Measurements from ENCODE around the gene ADAMTS7. TPM values are rescaled to one million over a fixed set of nuclear protein-coding genes. Genes with fewer than 3 reads are reported as not detected.

ADAMTS7 gene
- total and polyA plus RNA-seq, 2 of the 13 experiments (the other 11 are each of a cell fraction or from before 2014, with no cell fraction given): 0.09 to 0.12 TPM

DNA sequence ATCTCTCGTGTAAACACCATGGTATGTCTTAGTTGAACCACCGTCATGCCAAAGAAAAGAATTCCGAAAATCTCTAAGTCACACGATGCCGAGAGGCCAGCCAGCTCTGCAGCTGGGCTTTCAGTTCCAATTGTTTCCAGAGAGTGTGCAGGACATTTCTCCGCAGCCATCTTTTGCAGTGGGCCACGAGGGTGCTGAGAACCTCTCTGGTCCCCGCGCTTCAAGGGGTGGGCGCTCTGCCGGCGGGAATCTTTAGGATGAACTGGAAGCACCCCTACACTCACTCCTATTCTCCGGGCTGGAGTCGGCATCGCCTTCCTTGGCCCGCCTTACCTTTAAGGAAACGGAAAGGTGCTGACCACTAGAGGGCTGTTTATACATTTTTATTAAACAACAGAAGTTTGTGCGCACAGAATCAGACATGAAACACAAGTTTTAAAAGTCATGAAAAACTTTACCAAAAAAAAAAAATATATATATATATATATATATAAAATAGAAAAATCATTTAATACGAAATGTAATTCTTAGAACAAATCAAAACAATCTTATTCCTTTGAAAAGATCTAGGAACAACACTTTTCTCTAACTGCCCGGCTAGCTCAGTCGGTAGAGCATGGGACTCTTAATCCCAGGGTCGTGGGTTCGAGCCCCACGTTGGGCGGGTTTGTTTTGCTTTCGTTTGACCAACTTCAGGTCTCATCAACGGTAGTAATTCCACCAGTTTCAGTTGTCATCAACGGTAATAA is 48.9 kb upstream of the ADAMTS7 start (continued):
- TF ChIP-seq ZBTB40 (IDR thresholded peaks at IDR 0.05): no peak
- no peak for TF ChIP-seq ZBTB40 (CRISPR knock-in tag; IDR thresholded peaks at IDR 0.05)
- TF ChIP-seq ZNF343 (CRISPR knock-in tag; IDR thresholded peaks at IDR 0.05): no peak
- TF ChIP-seq, protein P1, sequence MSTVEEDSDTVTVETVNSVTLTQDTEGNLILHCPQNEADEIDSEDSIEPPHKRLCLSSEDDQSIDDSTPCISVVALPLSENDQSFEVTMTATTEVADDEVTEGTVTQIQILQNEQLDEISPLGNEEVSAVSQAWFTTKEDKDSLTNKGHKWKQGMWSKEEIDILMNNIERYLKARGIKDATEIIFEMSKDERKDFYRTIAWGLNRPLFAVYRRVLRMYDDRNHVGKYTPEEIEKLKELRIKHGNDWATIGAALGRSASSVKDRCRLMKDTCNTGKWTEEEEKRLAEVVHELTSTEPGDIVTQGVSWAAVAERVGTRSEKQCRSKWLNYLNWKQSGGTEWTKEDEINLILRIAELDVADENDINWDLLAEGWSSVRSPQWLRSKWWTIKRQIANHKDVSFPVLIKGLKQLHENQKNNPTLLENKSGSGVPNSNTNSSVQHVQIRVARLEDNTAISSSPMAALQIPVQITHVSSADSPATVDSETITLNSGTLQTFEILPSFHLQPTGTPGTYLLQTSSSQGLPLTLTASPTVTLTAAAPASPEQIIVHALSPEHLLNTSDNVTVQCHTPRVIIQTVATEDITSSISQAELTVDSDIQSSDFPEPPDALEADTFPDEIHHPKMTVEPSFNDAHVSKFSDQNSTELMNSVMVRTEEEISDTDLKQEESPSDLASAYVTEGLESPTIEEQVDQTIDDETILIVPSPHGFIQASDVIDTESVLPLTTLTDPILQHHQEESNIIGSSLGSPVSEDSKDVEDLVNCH (CRISPR knock-in tag; IDR thresholded peaks at IDR 0.05): no peak
- no peak for TF ChIP-seq RERE (CRISPR knock-in tag; IDR thresholded peaks at IDR 0.05; ENCODE audit: low read depth)
- TF ChIP-seq ZNF124 (CRISPR knock-in tag; IDR thresholded peaks at IDR 0.05): 0 out of 2 replicates have a peak, but pooled peaks have one; percentile 49
- TF ChIP-seq ZNF614 (CRISPR knock-in tag; IDR thresholded peaks at IDR 0.05; ENCODE audit: borderline replicate concordance): 0 out of 2 replicates have a peak, but pooled peaks have one; percentile 31
- no peak for TF ChIP-seq THAP7 (CRISPR knock-in tag; IDR thresholded peaks at IDR 0.05)
- no peak for TF ChIP-seq ZNF367 (CRISPR knock-in tag; IDR thresholded peaks at IDR 0.05; ENCODE audit: borderline replicate concordance)
- TF ChIP-seq, protein P2, sequence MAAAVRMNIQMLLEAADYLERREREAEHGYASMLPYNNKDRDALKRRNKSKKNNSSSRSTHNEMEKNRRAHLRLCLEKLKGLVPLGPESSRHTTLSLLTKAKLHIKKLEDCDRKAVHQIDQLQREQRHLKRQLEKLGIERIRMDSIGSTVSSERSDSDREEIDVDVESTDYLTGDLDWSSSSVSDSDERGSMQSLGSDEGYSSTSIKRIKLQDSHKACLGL (CRISPR knock-in tag; IDR thresholded peaks at IDR 0.05): no peak
